HG02798 (cell line): ENCODE measurements around the gene PNMA6E.
"Not testable (repeated sequence)": the region's sequence is repeated elsewhere in the genome, so short reads cannot be mapped to it uniquely, and the experiment has no call there.

Source experiments
- ATAC-seq: cut with Tn5 transposase; IDR thresholded peaks from one replicate; pipeline ENCODE4 v1.9.1; 2021; ENCODE audit warnings: mild to moderate bottlenecking; ENCODE audit not compliant: unreplicated experiment, poor library complexity

The PNMA6E gene

GRCh38 chrX:153387987-153388721 is 13.0 kb downstream of the PNMA6E start:
- ATAC-seq, result no peak

- ATAC-seq, result no peak
These were observed 13.8 kb downstream of the PNMA6E start for GRCh38 chrX:153387345-153387744.

DNA sequence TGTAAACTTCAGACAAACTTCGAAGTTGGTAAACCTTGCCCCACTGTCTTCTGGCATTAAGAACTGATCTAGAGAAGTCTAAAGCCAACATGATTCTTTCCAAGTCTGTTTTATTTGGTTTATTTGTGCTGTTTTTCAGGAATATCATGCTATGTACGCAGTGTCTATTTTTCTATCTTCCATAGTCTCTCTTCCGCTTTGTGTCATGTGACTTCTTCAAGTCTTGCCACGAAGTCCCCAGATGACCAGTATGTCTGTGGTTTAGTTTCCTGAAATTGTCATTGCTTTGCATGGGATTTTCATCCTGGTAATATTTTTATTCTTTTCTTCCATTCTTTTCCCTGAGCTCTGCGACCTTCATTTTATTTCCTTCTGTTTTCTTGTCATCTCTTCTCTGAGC is 15.1 kb downstream of the PNMA6E start:
- ATAC-seq, result no peak

DNA sequence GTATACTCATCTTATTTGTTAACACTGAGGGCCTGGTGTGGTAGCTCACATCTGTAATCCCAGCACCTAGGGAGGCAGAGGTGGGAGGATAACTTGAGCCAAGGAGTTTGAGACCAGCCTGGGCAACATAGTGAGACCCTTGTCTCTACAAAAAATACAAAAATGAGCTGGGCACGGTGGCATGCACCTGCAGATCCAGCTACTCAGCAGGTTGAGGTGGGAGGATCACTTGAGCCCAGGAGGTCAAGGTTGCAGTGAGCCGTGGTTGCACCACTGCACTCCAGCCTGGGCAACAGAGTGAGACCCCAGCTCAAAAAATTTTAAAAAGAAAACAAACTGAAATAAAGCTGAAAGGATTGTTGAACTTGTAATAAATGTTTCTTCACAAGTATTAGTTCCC is 16.2 kb downstream of the PNMA6E start:
- not testable (repeated sequence) for ATAC-seq

DNA sequence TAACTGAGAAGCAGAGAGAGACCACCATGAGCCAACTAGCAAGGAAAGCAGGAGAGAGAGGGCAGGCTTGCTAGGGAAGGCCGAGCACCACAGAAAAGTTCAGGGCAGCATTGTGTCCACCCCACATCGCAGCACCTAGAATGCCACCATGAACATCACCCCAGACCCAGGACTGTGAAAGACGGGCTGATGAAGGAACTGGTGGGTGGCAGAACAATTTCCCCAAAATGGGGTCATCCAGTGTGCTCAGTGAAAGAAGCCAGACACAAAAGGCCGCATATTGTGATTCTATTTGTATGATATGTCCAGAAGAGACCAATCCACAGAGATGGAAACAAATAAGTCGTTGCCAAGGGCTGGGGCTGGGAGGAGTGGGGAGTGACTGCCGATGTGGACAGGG is 16.8 kb downstream of the PNMA6E start:
- no peak for ATAC-seq

DNA sequence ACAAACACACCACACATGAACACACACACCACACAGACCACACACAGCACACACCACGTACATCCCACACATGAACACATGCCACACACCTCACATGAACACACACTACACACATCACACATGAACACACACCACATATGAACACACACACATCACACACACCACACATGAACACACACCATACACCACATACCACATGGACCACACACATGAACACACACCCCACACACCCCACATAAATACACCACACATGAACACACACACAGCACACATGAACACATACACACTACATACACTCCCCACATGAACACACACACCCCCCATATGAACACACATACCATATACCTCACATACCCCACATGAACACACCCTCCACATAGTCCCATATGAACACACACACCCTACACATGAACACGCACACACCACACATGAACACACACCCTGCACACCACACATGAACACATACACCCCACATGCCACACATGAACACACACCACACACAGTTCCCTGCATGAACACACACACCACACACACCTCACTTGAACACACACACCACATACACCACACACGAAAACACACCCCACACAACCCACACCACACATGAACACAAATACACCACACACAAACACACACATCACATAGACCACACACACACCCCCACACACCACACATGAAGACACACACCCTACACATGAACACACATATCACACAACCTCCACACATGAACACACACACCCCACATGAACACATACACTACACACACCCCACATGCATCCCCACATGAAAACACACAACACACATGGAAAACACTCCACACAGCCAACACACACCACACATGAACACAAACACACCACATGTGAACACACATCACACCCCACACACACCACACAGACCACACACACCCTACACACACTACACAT is 18.3 kb downstream of the PNMA6E start:
- no peak for ATAC-seq

GRCh38 chrX:153381684-153382532 is 19.2 kb downstream of the PNMA6E start:
- no peak for ATAC-seq

DNA sequence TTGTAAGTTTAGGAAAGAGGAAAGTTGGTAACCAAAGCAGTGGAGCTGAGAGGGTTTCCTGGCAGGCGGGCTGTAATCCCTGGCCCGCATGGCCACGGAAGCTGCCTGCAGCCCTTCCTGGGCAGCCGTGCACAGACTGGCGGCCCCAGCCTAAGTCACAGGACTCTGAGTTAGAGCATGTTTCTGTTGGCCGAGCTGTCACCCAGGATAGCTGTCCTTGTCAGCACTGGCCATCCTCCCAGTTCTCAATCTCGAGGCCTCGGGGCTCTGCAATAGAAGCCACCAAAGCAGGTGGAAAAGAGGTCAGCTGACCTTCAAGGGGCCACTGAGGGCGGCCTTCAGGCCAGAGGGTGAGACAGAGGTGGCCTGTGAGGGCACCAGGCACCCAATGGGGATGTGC is 20.5 kb downstream of the PNMA6E start:
- ATAC-seq, result no peak

DNA sequence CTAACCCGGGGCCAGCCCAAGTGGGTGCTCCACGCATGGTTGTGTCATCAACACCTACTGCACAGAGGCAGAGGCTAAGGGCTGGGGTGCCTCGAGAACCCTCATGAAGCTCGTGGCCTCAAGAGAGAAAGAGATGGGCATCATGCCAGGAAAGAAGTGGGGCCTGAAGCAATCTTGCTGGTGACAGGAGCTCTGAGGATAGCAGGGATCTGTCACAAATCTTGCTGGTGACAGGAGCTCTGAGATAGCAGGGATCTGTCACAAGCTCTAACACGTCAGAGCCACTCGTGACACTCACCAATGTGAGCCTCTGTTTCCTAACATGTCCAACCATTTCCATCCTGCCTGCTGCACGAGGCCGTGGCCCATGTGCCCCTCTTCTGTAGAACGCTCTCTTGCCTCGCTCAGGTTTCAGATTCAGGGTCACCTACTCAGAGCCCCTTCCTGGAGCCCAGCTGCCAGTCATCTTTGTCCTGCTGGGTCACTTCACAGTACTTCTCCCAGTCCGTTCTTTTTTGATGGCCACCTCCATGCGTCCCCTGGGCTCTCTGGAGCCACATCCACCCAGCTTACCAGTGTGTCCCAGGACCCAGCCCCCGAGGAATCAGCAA is 21.1 kb downstream of the PNMA6E start:
- ATAC-seq, result no peak

GRCh38 chrX:153379508-153379907 is 21.6 kb downstream of the PNMA6E start:
- ATAC-seq, result no peak

DNA sequence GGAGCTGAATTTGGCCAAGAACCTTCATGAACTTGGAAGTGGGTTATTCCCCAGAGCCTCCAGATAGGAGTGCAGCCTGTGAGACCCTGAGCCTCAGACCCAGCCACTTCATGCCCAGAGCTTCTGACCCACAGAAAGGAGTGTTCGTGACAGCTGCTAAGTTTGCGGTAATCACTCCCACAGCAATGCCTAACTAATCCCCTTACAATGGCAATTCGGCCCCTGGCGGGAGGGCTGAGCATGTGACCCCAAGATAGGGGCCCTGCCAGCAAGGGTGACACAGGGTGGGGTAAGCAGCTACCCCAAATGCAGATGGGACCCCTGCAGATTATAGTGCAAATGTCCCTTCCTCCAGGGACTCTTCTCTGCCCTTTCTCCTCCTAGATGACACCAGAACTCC is 22.5 kb downstream of the PNMA6E start:
- no peak for ATAC-seq

- no peak for ATAC-seq
These were observed 23.4 kb downstream of the PNMA6E start for GRCh38 chrX:153377727-153378126.

DNA sequence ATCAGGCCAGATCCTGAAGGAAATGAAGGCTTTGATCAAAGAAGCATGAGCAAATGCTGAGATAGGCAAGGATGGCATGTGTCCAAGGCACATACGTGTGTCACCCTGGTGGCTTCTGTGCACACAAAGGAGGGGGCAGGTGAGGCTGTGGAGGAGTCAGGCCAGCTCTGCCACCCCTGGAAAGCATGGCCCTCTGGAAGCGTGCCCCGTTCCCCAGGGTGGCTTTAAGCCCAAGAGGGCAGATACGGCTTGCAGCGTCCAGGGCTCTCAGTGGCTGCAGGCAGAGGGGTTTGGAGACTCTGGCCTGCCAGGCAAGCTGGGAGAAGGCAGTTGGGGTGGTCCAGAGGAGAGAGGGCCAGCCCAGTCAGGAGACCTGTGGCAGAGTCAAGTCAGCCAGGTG is 25.6 kb downstream of the PNMA6E start:
- ATAC-seq, result no peak

GRCh38 chrX:153374426-153374825 is 26.7 kb downstream of the PNMA6E start:
- no peak for ATAC-seq

DNA sequence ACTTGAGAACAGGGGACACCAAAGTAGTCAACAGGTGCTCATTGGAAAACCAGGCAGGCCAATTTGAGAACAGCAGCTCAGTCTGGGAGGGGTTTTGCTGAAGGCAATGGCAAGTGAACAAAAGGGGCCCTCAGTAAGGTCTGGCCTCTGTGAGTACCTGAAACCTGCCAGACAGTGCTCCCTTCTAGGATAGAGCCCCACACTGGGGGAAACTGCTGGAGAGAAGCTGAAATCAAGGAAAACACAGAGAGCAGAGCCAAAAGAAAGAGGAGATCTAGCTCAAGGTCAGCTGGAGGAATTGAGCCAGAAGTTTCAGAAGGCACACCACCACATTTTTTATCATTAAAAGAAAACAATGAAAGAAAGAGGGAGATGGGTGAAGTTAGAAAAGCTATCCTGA is 28.2 kb downstream of the PNMA6E start:
- ATAC-seq, result no peak

DNA sequence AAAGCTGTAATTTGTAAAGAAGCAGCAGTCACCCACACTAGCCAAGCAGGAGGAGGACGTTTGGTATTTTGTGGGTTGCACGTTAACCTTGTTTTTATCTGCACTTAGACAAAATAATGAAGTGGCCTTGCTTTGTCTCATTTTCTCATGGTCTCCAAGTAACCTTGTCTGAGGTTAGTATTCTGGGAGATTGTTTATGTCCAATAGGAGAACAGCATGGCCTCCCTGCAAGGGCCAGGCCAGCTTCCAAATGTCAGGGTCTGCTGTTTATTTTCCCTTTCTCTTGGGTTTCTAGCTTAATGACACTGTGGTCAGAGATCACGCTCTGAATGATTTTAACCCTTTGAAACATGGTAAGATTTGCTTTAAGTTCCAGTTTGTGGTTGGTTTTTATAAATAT is 29.9 kb downstream of the PNMA6E start:
- ATAC-seq, result no peak

DNA sequence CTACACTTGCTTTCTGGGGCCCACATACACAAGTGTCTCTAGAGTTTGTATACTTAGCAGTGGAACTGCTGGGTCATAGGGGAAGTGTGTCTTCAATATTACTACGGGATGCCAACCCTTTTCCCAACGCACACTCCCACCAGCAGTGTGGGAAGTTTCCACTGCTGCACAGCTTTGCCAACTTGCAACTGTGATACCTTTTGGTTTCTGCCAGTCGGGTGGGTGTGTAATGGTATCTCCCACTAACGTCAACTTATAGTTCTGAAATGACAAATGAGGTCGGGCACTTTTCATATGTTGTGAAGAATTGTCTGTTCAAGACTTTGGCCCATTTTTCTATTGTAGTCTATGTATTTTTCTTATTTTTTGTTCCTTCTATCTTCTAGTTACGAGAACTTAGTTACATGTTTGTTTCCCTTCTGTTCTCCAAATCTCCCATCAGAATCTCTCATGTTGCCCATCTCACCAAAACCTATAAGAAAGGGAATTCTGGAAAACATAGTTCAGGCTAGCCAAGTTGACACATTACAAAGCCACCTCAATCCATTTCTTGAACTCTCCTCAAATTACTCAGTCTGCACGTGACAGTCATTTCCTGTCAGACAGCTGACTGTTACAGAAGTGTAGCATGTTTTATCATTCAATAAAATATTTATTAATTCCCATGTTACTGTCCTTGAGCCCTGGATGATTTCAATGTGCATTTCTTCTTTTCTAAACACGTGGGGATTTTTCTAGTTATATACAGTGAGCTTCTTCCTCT is 30.7 kb downstream of the PNMA6E start:
- ATAC-seq, result no peak

GRCh38 chrX:153366878-153367538 is 34.1 kb downstream of the PNMA6E start:
- ATAC-seq, result no peak

GRCh38 chrX:153366119-153366518 is 35.0 kb downstream of the PNMA6E start:
- no peak for ATAC-seq
